Esophagus squamous epithelium (tissue), 4 donors: Measurements from ENCODE around the gene SLC9B1.
"Not testable (repeated sequence)": the region's sequence is repeated elsewhere in the genome, so short reads cannot be mapped to it uniquely, and the experiment has no call there.

Experiments
- POLR2A ChIP-seq, 4 donors: fragments of 450-650 bp; IDR thresholded peaks; one replicate each; pipeline ENCODE4 v1.6.1; 2017; ENCODE audit warnings: antibody characterized with exemption in 4 of 4, mild to moderate bottlenecking in 4 of 4, moderate library complexity in 3 of 4
- TF ChIP-seq, protein P1 (sequence below), 6 experiments: fragments of 450-650 bp in 4 of 6; fragments of 200-600 bp in 2 of 6; sonication (generic) in 2 of 6; IDR thresholded peaks; one replicate each; pipeline ENCODE4 v1.5.1; 2016 to 2019; ENCODE audit warnings: antibody characterized with exemption in 6 of 6, mild to moderate bottlenecking in 4 of 6, moderate library complexity in 4 of 6

DNA sequence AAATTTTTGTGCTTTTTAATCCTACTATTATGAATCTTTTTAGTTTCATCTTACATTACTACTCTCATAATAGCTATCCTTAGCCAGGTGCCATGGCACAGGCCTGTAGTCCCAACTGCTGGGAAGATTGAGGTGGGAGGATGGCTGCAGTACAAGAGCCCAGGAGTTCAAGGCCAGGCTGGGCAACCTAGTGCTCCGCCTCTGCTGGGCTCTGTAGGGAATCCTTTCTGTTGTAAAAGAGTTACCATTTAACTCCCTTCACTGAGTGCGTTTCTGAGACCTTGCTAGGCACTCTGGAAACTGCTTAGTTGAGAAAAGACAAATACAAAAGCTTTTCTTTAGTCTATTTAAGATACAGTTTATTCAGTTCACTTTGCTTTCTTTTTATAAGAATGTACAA, 130.9 kb downstream of the SLC9B1 start:
- TF ChIP-seq POLR2A (IDR thresholded peaks at IDR 0.05), result not testable (repeated sequence)
- TF ChIP-seq, protein P1, sequence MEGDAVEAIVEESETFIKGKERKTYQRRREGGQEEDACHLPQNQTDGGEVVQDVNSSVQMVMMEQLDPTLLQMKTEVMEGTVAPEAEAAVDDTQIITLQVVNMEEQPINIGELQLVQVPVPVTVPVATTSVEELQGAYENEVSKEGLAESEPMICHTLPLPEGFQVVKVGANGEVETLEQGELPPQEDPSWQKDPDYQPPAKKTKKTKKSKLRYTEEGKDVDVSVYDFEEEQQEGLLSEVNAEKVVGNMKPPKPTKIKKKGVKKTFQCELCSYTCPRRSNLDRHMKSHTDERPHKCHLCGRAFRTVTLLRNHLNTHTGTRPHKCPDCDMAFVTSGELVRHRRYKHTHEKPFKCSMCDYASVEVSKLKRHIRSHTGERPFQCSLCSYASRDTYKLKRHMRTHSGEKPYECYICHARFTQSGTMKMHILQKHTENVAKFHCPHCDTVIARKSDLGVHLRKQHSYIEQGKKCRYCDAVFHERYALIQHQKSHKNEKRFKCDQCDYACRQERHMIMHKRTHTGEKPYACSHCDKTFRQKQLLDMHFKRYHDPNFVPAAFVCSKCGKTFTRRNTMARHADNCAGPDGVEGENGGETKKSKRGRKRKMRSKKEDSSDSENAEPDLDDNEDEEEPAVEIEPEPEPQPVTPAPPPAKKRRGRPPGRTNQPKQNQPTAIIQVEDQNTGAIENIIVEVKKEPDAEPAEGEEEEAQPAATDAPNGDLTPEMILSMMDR (IDR thresholded peaks at IDR 0.05), result not testable (repeated sequence)
